GM06990 (cell line): ENCODE data around the gene IL1RAPL1.

Source experiments
- DNase-seq: peaks from one replicate; pipeline ENCODE4 v3.0.0-alpha.2; 2011; ENCODE audit not compliant: insufficient read length; ENCODE audit errors: extremely low read depth
- H3K27me3 ChIP-seq: replicated peaks from 2 replicates; pipeline ENCODE4 v1.6.0; 2011; ENCODE audit warnings: low read length; ENCODE audit not compliant: control insufficient read depth, insufficient read depth
- H3K36me3 ChIP-seq: 2 replicates; pipeline ENCODE4 v1.5.1; 2011; ENCODE audit warnings: low read length; ENCODE audit not compliant: control insufficient read depth, insufficient read depth
- H3K4me3 ChIP-seq: replicated peaks from 2 replicates; pipeline ENCODE4 v1.5.1; 2011; ENCODE audit warnings: low read depth, mild to moderate bottlenecking, control low read depth, low read length
- TF ChIP-seq, protein P1 (sequence below): IDR thresholded peaks from 2 replicates; pipeline ENCODE4 v1.5.1; 2011; ENCODE audit warnings: low read length, control low read depth, mild to moderate bottlenecking, inconsistent platforms; ENCODE audit not compliant: insufficient read depth, poor library complexity, severe bottlenecking

Gene IL1RAPL1

DNA sequence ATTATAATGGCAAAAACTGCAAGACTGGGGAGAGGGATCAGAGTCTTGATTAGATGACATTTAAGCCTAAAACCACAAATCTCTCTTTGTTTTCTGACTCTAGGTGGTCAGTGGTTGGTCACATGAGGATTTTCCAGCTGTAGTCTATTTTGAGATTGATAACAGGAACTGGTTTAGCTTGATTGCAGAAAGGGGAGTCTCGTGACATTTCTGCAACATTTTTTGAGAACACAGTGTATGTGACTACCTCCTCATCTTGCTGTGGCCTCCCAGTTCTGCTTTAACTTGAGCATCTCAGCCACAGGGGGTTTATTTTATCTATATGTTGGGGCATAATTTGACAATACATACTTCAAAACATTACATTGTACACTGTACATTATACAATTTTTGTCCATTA lies 901.7 kb downstream of the IL1RAPL1 start:
- DNase-seq: no peak
- Histone ChIP-seq H3K36me3 (no peaks in the 10 kb centered on the region), H3K27me3 (no peaks in the 10 kb centered on the region), H3K4me3 (no peak overlapping the region)
- TF ChIP-seq, protein P1, sequence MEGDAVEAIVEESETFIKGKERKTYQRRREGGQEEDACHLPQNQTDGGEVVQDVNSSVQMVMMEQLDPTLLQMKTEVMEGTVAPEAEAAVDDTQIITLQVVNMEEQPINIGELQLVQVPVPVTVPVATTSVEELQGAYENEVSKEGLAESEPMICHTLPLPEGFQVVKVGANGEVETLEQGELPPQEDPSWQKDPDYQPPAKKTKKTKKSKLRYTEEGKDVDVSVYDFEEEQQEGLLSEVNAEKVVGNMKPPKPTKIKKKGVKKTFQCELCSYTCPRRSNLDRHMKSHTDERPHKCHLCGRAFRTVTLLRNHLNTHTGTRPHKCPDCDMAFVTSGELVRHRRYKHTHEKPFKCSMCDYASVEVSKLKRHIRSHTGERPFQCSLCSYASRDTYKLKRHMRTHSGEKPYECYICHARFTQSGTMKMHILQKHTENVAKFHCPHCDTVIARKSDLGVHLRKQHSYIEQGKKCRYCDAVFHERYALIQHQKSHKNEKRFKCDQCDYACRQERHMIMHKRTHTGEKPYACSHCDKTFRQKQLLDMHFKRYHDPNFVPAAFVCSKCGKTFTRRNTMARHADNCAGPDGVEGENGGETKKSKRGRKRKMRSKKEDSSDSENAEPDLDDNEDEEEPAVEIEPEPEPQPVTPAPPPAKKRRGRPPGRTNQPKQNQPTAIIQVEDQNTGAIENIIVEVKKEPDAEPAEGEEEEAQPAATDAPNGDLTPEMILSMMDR: no peak

DNA sequence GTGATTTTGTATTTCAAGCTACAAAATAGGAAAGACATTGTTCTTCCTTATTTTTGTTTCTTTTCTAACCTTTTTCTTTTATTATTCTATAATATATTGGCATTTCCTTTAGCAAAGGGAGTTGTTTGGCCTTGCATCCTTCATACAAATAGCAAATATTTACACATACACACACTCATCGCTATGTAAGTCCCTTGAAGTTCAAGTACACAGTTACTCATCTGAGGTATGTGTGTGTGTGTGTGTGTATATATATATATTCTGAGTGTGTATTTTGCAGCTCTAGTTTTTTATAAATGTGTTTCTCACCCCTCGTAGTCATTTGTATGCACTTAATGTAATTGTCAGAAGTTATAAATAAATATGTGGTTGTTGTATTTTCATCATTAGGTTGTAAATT lies 903.4 kb downstream of the IL1RAPL1 start:
- no peaks in the 10 kb centered on the region for H3K36me3 ChIP-seq
- no peak for DNase-seq
- TF ChIP-seq, protein P1: no peak
- no peaks in the 10 kb centered on the region for H3K27me3 ChIP-seq
- no peak overlapping the region for H3K4me3 ChIP-seq

DNA sequence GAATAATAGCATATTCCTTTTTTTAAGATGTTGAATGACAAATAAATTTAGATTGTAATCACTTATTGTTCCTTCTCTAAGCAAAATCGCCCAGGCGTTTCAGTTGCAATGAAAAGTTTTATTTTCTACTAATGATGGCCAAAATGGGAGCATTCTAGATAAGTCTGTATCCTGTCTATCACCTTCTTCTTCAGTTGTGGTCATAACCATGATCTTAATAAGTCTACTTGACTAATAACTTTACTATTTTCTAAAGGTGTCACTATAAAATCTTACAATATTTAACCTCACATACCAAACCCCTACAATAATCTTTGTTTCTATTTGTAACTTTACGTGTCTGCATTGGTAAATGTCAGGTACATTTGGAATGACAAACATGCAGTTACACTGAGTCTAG lies 904.4 kb downstream of the IL1RAPL1 start:
- TF ChIP-seq, protein P1: no peak
- H3K27me3 ChIP-seq: no peaks in the 10 kb centered on the region
- DNase-seq: no peak
- H3K4me3 ChIP-seq: no peak overlapping the region
- no peaks in the 10 kb centered on the region for H3K36me3 ChIP-seq

DNA sequence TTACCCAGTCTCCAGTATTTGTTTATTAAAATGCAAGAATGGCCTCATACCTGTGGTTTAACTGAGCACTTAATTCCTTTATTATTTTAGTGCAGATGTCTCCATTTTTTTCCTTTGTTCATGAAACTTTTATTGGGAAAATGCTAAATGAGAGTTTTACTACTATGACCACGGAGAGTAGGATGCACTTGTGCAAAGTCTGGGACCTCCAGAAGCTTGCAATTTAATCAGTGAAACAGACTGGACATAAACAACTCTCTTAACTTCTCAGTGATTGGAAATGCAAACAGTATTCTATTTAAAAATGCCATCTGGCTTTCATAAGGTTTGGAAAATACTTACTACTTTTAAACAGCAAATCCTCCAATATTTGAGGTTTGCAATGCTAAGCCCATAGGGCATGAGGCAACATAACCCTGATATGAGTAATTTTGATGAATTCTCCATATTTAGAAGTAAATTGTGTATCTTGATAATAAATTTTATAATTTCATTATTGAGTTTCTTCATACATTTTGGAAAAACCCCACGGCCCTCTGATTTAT lies 909.5 kb downstream of the IL1RAPL1 start:
- no peak for DNase-seq
- no peak overlapping the region for H3K4me3 ChIP-seq
- TF ChIP-seq, protein P1: no peak
- H3K27me3 ChIP-seq: no peaks in the 10 kb centered on the region
- no peaks in the 10 kb centered on the region for H3K36me3 ChIP-seq

DNA sequence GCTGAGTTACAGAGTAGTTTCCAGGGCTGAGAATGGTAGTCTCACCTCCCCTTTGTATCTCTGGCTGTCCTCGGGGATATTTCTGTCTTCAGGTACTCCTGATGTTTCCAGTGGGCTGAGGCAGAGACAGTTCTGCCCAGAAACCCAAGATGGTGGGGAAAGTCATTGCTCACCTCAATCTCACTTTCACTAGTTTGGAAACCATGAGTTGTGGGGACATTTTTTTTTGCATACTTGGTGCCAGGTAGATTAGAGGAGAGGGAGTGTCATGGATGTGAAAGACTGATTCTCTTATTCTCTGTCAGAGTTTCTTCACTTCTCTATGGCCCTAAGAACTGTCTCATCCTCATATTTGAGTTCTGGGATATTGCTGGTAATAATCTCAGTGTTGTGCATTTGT lies 919.5 kb downstream of the IL1RAPL1 start:
- H3K4me3 ChIP-seq: no peak overlapping the region
- no peak for DNase-seq
- H3K36me3 ChIP-seq: no peaks in the 10 kb centered on the region
- H3K27me3 ChIP-seq: no peaks in the 10 kb centered on the region
- TF ChIP-seq, protein P1: no peak

DNA sequence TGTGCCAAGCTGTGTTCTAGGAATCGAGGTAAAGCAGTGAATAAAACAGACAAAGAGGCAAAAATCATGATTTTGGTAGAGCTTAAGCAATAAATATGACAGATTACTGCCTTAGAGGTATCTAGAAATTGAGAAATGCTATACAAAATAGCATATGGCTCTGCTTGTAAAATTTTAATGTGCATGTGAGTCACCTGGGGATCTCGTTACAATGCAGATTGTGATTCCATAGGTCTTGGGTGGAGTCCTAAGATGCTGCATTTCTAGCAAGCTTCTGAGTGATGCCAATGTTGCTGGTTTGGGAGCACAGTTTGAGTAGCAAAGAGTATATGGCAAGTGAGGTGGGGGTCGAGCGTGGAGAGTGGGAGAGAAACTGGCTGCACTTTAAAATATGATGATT lies 930.9 kb downstream of the IL1RAPL1 start:
- no peaks in the 10 kb centered on the region for H3K27me3 ChIP-seq
- TF ChIP-seq, protein P1: no peak
- no peaks in the 10 kb centered on the region for H3K36me3 ChIP-seq
- no peak overlapping the region for H3K4me3 ChIP-seq
- no peak for DNase-seq
